HepG2 (cell line): Measurements from ENCODE around the gene MRFAP1. TPM values are rescaled to one million over a fixed set of nuclear protein-coding genes. Genes with fewer than 3 reads are reported as not detected.

Experiments
- EP300 ChIP-seq, 3 experiments: sonication (generic) in 1 of 3; formaldehyde crosslinking in 1 of 3; IDR thresholded peaks; 2 replicates each; pipeline versions ENCODE4 v1.5.1 to v1.6.1; 2011 to 2020; ENCODE audit warnings: low read depth in 2 of 3, low read length in 2 of 3, borderline replicate concordance in 1 of 3, improper control_type of control experiment in 1 of 3, mild to moderate bottlenecking in 1 of 3, missing genetic modification reagents in 1 of 3, moderate library complexity in 1 of 3
- HMGXB3 ChIP-seq: sonication (generic); formaldehyde crosslinking; IDR thresholded peaks from 2 replicates; pipeline ENCODE4 v1.4.0; 2020; ENCODE audit warnings: missing genetic modification reagents, borderline replicate concordance
- KLF11 ChIP-seq: IDR thresholded peaks from 2 replicates; pipeline ENCODE4 v1.6.1; 2016; ENCODE audit warnings: missing compliant biosample characterization
- MAX ChIP-seq: IDR thresholded peaks from 2 replicates; pipeline ENCODE4 v1.6.1; 2012; ENCODE audit warnings: inconsistent platforms
- NFYB ChIP-seq: sonication (generic); formaldehyde crosslinking; IDR thresholded peaks from 2 replicates; pipeline ENCODE4 v1.4.0; 2020; ENCODE audit warnings: missing genetic modification reagents
- PTBP1 ChIP-seq: fragments of 200-400 bp; formaldehyde crosslinking; IDR thresholded peaks from 2 replicates; pipeline ENCODE4 v1.6.1; 2018; ENCODE audit warnings: low read length, low read depth; ENCODE audit not compliant: poor library complexity, severe bottlenecking
- RNF219 ChIP-seq: sonication (generic); formaldehyde crosslinking; IDR thresholded peaks from 2 replicates; pipeline ENCODE4 v1.5.0; 2020; ENCODE audit warnings: mild to moderate bottlenecking, missing genetic modification reagents
- XRCC5 ChIP-seq: fragments of 200-400 bp; formaldehyde crosslinking; optimal IDR thresholded peaks from 2 replicates; pipeline ENCODE3; 2017; ENCODE audit warnings: mild to moderate bottlenecking, low read length
- ZBTB39 ChIP-seq: sonication (generic); formaldehyde crosslinking; IDR thresholded peaks from 2 replicates; pipeline ENCODE4 v1.5.0; 2020; ENCODE audit warnings: missing genetic modification reagents
- ZNF160 ChIP-seq: sonication (generic); formaldehyde crosslinking; IDR thresholded peaks from 2 replicates; pipeline ENCODE4 v1.8.0; 2022; ENCODE audit warnings: mild to moderate bottlenecking, inconsistent platforms, missing genetic modification reagents
- ZNF276 ChIP-seq: sonication (generic); formaldehyde crosslinking; IDR thresholded peaks from 2 replicates; pipeline ENCODE4 v1.4.0; 2020; ENCODE audit warnings: mild to moderate bottlenecking, low read depth, missing genetic modification reagents
- ZNF281 ChIP-seq: sonication (generic); formaldehyde crosslinking; IDR thresholded peaks from 2 replicates; pipeline ENCODE4 v1.4.0; 2020; ENCODE audit warnings: missing genetic modification reagents, borderline replicate concordance
- ZNF644 ChIP-seq: IDR thresholded peaks from 2 replicates; pipeline ENCODE4 v1.6.1; 2016; ENCODE audit warnings: low read depth
- ZNF776 ChIP-seq: sonication (generic); formaldehyde crosslinking; IDR thresholded peaks from 2 replicates; pipeline ENCODE4 v1.4.0; 2020; ENCODE audit warnings: mild to moderate bottlenecking, missing genetic modification reagents
- polyA plus RNA-seq, 8 experiments: library from polyadenylated mRNA; depleted of rRNA in 3 of 8; stranded (reverse) in 7 of 8; unstranded in 1 of 8; fragments of >200 nt; fragmentation: Illumina TruSeq in 4 of 8; extraction: Trizol in 4 of 8; gene quantifications; 2 replicates each; pipeline versions ENCODE4 v1.2.1 to v1.2.3, GENCODE V29; 2011 to 2016; ENCODE audit warnings: low read depth in 4 of 8, missing spikeins in 1 of 8, mixed read lengths in 1 of 8; ENCODE audit not compliant: insufficient read depth in 1 of 8
- total RNA-seq, 5 experiments: library from RNA; depleted of rRNA; stranded (reverse); fragments of >200 nt; fragmentation: Illumina TruSeq; extraction: Trizol; gene quantifications; 2 replicates each; pipeline ENCODE4 v1.2.3, GENCODE V29; 2016; ENCODE audit warnings: low read depth in 1 of 5

MRFAP1 gene
- total and polyA plus RNA-seq, 2 of the 13 experiments (the other 11 are each of a cell fraction or from before 2014, with no cell fraction given), result 112 to 158 TPM

GRCh38 chr4:6688879-6689505 is 48.5 kb downstream of the MRFAP1 start (continued):
- no peak; the same call in 1 of the 2 replicates for TF ChIP-seq RNF219 (CRISPR knock-in tag)
- TF ChIP-seq NFYB (CRISPR knock-in tag), result no peak
- no peak for TF ChIP-seq ZNF776 (CRISPR knock-in tag)
- TF ChIP-seq XRCC5, result peak; percentile 14
- no peak; the same call in 1 of the 2 replicates for TF ChIP-seq ZNF160 (CRISPR knock-in tag)
- no peak for TF ChIP-seq ZNF276
- no peak; the same call in 1 of the 2 replicates for TF ChIP-seq ZNF281 (CRISPR knock-in tag)
- TF ChIP-seq PTBP1, result no peak
- peak in 1 of 2 experiments; percentile 53; a peak in 1 of 4 replicates for TF ChIP-seq EP300 (IDR thresholded peaks at IDR 0.05; ENCODE audit: low read depth in 2 of 2, low read length in 2 of 2)
- TF ChIP-seq EP300 (CRISPR knock-in tag; IDR thresholded peaks at IDR 0.05; ENCODE audit: borderline replicate concordance), result 0 out of 2 replicates have a peak, but pooled peaks have one; percentile 6
- TF ChIP-seq ZBTB39 (CRISPR knock-in tag), result no peak
- no peak for TF ChIP-seq HMGXB3 (CRISPR knock-in tag)
- TF ChIP-seq KLF11 (CRISPR knock-in tag), result no peak
- TF ChIP-seq MAX, result no peak
- no peak for TF ChIP-seq ZNF644 (CRISPR knock-in tag)
